Vagina (tissue), 2 donors: ENCODE data around the gene ZNF180. TPM values are rescaled to one million over a fixed set of nuclear protein-coding genes. Genes with fewer than 3 reads are reported as not detected.
A peak's percentile ranks its signal among the peaks of the same experiment; 100 is the strongest.
"Not testable (repeated sequence)": the region's sequence is repeated elsewhere in the genome, so short reads cannot be mapped to it uniquely, and the experiment has no call there.

Source experiments
- DNase-seq, 2 donors: peaks; one replicate each; pipeline ENCODE4 v3.0.0-alpha.2; 2017; ENCODE audit errors: extremely low spot score in 2 of 2
- H3K27ac ChIP-seq: fragments of 200-600 bp; sonication (generic); one replicate; pipeline ENCODE4 v1.5.1; 2019
- H3K27me3 ChIP-seq: fragments of 200-600 bp; sonication (generic); one replicate; pipeline ENCODE4 v1.5.1; 2019
- H3K36me3 ChIP-seq, 2 donors: fragments of 200-600 bp; sonication (generic); one replicate each; pipeline ENCODE4 v1.5.1; 2017 to 2019
- H3K4me1 ChIP-seq: fragments of 200-600 bp; sonication (generic); one replicate; pipeline ENCODE4 v1.5.1; 2019
- H3K4me3 ChIP-seq, 2 donors: fragments of 200-600 bp; sonication (generic); 1 replicate in 1 of 2; 2 replicates in 1 of 2; pipeline ENCODE4 v1.5.1; 2016 to 2019
- H3K9me3 ChIP-seq: fragments of 200-600 bp; sonication (generic); one replicate; pipeline ENCODE4 v1.5.1; 2019
- CTCF ChIP-seq, 3 experiments: fragments of 450-650 bp in 2 of 3; fragments of 200-600 bp in 1 of 3; sonication (generic) in 1 of 3; IDR thresholded peaks; one replicate each; pipeline ENCODE4 v1.5.1; 2017 to 2019; ENCODE audit warnings: antibody characterized with exemption in 3 of 3, mild to moderate bottlenecking in 2 of 3, moderate library complexity in 2 of 3
- POLR2A ChIP-seq, 2 donors: fragments of 450-650 bp; IDR thresholded peaks; one replicate each; pipeline ENCODE4 v1.6.1; 2017; ENCODE audit warnings: antibody characterized with exemption in 2 of 2, mild to moderate bottlenecking in 2 of 2, moderate library complexity in 2 of 2
- POLR2AphosphoS5 ChIP-seq, 2 donors: sonication (generic); formaldehyde crosslinking; IDR thresholded peaks; one replicate each; pipeline ENCODE4 v1.9.0; 2017; ENCODE audit warnings: antibody characterized with exemption in 2 of 2, mild to moderate bottlenecking in 2 of 2, low read depth in 1 of 2; ENCODE audit not compliant: insufficient read depth in 1 of 2
- intact Hi-C: fragments of 100-400 bp; cut with DNase I; formaldehyde crosslinking; loops from one replicate; pipeline ENCODE4 v1.15.1; 2023
- total RNA-seq: library from RNA; depleted of rRNA; stranded (reverse); fragments of >200 nt; gene quantifications from one replicate; pipeline ENCODE4 v1.2.3, GENCODE V29; 2016

The ZNF180 gene
- total RNA-seq, 1 donor from 2014 or later = 6.4 TPM

DNA sequence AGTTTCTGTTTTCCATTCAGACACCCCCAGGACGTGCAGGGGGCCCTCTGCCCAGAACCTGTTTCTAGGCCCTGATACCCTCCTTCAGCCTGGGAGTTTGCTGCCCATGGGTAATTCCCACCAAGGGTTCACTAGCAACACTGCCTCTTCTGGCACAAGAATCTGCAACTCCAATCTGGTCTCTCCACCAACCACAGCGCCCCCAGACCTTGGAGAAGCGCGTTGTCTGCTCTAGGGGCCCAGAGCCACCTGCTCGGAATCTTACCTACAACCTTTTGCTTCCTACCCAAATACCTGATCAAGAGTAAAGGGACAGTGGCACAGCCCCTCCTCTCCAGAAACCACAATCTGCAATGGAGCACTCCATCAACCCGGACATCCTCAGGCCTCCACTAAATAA lies 763 bp downstream of the ZNF180 start:
- no peak for TF ChIP-seq POLR2A (IDR thresholded peaks at IDR 0.05)
- TF ChIP-seq POLR2AphosphoS5 (IDR thresholded peaks at IDR 0.05; ENCODE audit: insufficient read depth in 1 of 2, low read depth in 1 of 2) = no peak
- TF ChIP-seq CTCF (IDR thresholded peaks at IDR 0.05) = no peak
- Histone ChIP-seq H3K4me1 (peaks cover 13% of the 10 kb centered on the region), H3K36me3 (peaks cover 0 to 37% of the 10 kb centered on the region in 2 donors), H3K27ac (no peak overlapping the region), H3K9me3 (peaks cover 38% of the 10 kb centered on the region), H3K27me3 (no peaks in the 10 kb centered on the region), H3K4me3 (peak overlapping the region; percentile 63 to 90)
- intact Hi-C loops = no loop called here
- no peak for DNase-seq

GRCh38 chr19:44498988-44499387 lies 1.3 kb downstream of the ZNF180 start:
- Histone ChIP-seq H3K36me3 (peaks cover 0 to 43% of the 10 kb centered on the region in 2 donors), H3K27ac (no peak overlapping the region), H3K27me3 (no peaks in the 10 kb centered on the region), H3K4me1 (peaks cover 13% of the 10 kb centered on the region), H3K9me3 (peaks cover 43% of the 10 kb centered on the region), H3K4me3 (peak overlapping the region; percentile 63 to 90)
- intact Hi-C loops = no loop called here
- no peak for DNase-seq
- no peak for TF ChIP-seq POLR2A (IDR thresholded peaks at IDR 0.05)
- TF ChIP-seq CTCF (IDR thresholded peaks at IDR 0.05) = no peak
- no peak for TF ChIP-seq POLR2AphosphoS5 (IDR thresholded peaks at IDR 0.05; ENCODE audit: insufficient read depth in 1 of 2, low read depth in 1 of 2)

DNA sequence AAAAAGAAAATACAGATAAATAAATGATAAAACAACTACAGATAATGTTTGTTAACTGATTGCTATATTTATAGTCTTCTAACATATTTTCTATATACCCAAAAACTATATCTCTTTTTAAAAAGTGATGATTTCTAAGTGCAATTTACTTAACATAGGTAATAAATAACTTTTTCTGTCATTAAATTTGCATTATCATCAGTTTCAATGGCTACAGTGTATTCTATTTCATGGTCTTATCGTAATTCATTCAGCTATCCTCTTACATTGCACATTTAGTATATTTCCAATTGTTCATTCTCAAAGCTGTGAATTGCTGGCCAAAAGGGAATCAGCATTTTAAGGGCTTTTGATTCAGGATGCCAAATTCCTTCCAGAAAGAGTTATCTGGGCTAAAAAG lies 3.6 kb downstream of the ZNF180 start:
- Histone ChIP-seq H3K9me3 (peaks cover 64% of the 10 kb centered on the region), H3K36me3 (peaks cover 0 to 66% of the 10 kb centered on the region in 2 donors)
- intact Hi-C loops = no loop called here

DNA sequence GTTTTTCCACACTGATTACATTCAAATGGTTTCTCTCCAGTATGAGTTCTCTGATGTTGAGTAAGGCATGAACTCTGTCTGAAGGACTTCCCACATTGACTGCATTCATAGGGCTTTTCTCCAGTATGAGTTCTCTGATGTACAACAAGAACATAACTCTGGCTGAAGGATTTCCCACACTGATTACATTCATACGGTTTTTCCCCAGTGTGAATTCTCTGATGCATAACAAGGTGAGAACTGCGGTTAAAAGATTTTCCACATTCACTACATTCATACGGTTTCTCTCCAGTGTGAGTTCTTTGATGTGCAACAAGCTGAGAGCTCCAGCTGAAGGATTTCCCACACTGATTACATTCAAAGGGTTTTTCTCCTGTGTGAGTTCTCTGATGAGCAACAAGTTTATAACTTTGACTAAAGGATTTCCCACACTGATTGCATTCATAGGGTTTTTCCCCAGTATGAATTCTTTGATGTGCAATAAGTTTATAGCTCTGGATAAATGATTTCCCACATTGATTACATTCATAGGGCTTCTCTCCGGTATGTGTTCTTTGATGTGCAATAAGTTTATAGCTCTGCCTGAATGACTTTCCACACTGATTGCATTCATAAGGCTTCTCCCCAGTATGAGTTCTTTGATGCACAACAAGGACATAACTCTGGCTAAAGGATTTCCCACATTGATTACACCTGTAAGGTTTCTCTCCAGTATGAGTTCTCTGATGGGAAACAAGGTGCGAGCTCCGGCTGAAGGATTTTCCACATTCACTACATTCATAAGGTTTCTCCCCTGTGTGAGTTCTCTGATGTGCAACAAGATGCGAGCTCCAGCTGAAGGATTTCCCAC lies 23.5 kb downstream of the ZNF180 start:
- DNase-seq = no peak
- H3K27ac ChIP-seq = no peak overlapping the region
- H3K36me3 ChIP-seq = peaks cover 24 to 78% of the 10 kb centered on the region in 2 donors
- H3K4me3 ChIP-seq = no peak overlapping the region
- no peaks in the 10 kb centered on the region for H3K27me3 ChIP-seq
- no peak for TF ChIP-seq POLR2A (IDR thresholded peaks at IDR 0.05)
- TF ChIP-seq CTCF (IDR thresholded peaks at IDR 0.05) = no peak
- TF ChIP-seq POLR2AphosphoS5 (IDR thresholded peaks at IDR 0.05; ENCODE audit: insufficient read depth in 1 of 2, low read depth in 1 of 2) = no peak
- H3K4me1 ChIP-seq = no peaks in the 10 kb centered on the region
- intact Hi-C loops = no loop called here
- peaks cover 88% of the 10 kb centered on the region for H3K9me3 ChIP-seq

More for the DNA sequence above, 3.6 kb downstream of the ZNF180 start:
- Histone ChIP-seq H3K27ac (no peak overlapping the region), H3K4me3 (no peak overlapping the region), H3K4me1 (peaks cover 13% of the 10 kb centered on the region), H3K27me3 (no peaks in the 10 kb centered on the region)
- TF ChIP-seq POLR2A (IDR thresholded peaks at IDR 0.05) = no peak
- no peak for TF ChIP-seq POLR2AphosphoS5 (IDR thresholded peaks at IDR 0.05; ENCODE audit: insufficient read depth in 1 of 2, low read depth in 1 of 2)
- TF ChIP-seq CTCF (IDR thresholded peaks at IDR 0.05) = no peak
- no peak for DNase-seq

GRCh38 chr19:44468730-44469129 lies 31.6 kb downstream of the ZNF180 start:
- H3K27ac ChIP-seq, intact Hi-C loops, H3K4me3 ChIP-seq, H3K27me3 ChIP-seq, DNase-seq, H3K4me1 ChIP-seq, H3K36me3 ChIP-seq: not testable (repeated sequence)
- H3K9me3 ChIP-seq = peaks cover 42% of the 10 kb centered on the region

GRCh38 chr19:44462600-44463286 lies 37.6 kb downstream of the ZNF180 start:
- DNase-seq, intact Hi-C loops, H3K4me3 ChIP-seq, H3K4me1 ChIP-seq, H3K27me3 ChIP-seq, H3K36me3 ChIP-seq, H3K27ac ChIP-seq: not testable (repeated sequence)
- H3K9me3 ChIP-seq = peaks cover 18% of the 10 kb centered on the region

DNA sequence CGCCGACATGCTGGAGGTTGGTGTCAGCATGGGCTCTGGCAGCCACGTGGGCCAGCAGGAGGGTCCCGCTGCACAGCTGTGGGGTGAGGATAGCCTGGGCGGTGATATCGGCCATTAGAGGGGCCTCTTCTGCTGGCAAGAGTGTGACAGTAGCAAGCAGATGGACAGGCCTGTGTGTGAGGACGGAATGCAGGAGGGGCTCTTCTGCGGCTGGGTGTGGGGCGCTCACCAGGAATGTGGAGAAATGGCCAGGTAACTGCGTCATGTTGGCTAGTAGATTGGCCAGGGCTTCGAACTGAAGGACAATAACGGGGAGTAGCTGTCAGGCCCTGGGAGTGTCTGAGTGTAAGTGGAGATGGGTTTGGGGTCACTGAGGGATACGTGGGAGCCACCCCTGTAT lies 44.3 kb downstream of the ZNF180 start:
- H3K27ac ChIP-seq, intact Hi-C loops, H3K9me3 ChIP-seq, H3K27me3 ChIP-seq, DNase-seq, H3K4me3 ChIP-seq, H3K36me3 ChIP-seq, H3K4me1 ChIP-seq: not testable (repeated sequence)
